Endodermal cell (in vitro differentiated cells): Measurements from ENCODE around the gene CRACR2B. TPM values are rescaled to one million over a fixed set of nuclear protein-coding genes. Genes with fewer than 3 reads are reported as not detected.

Experiments
- DNase-seq: peaks from one replicate; pipeline ENCODE4 v3.0.0-alpha.2; 2017
- H3K27ac ChIP-seq: 2 replicates; pipeline ENCODE4 v1.5.1; 2013; ENCODE audit warnings: mild to moderate bottlenecking, low read depth, low read length, moderate library complexity
- H3K27me3 ChIP-seq: 2 replicates; pipeline ENCODE4 v1.6.1; 2013; ENCODE audit warnings: mild to moderate bottlenecking, low read length, moderate library complexity; ENCODE audit not compliant: insufficient read depth, control insufficient read depth, poor library complexity, severe bottlenecking
- H3K36me3 ChIP-seq: 2 replicates; pipeline ENCODE4 v1.7.0; 2013; ENCODE audit warnings: mild to moderate bottlenecking, low read length, moderate library complexity; ENCODE audit not compliant: control insufficient read depth, insufficient read depth
- H3K4me1 ChIP-seq: one replicate; pipeline ENCODE4 v1.7.0; 2013; ENCODE audit warnings: low read length; ENCODE audit not compliant: control insufficient read depth, insufficient read depth
- H3K4me3 ChIP-seq: 2 replicates; pipeline ENCODE4 v1.5.1; 2013; ENCODE audit warnings: mild to moderate bottlenecking, low read length, moderate library complexity
- H3K9ac ChIP-seq: 2 replicates; pipeline ENCODE4 v1.6.1; 2013; ENCODE audit warnings: mild to moderate bottlenecking, low read length, moderate library complexity; ENCODE audit not compliant: poor library complexity, severe bottlenecking; ENCODE audit errors: extremely low read depth
- H3K9me3 ChIP-seq: 2 replicates; pipeline ENCODE4 v1.6.1; 2013; ENCODE audit warnings: mild to moderate bottlenecking, low read length, moderate library complexity; ENCODE audit not compliant: control insufficient read depth
- H3K27ac Mint-ChIP-seq: 2 replicates; pipeline ENCODE4 v1.8.0; 2020; ENCODE audit warnings: mixed read lengths
- H3K27me3 Mint-ChIP-seq: 2 replicates; pipeline ENCODE4 v1.8.0; 2021; ENCODE audit warnings: mild to moderate bottlenecking, mixed read lengths; ENCODE audit not compliant: insufficient read depth
- H3K36me3 Mint-ChIP-seq: 2 replicates; pipeline ENCODE4 v1.8.0; 2020; ENCODE audit warnings: low read depth, mixed read lengths
- H3K4me1 Mint-ChIP-seq: 2 replicates; pipeline ENCODE4 v1.8.0; 2020; ENCODE audit warnings: mixed read lengths
- H3K4me3 Mint-ChIP-seq: 2 replicates; pipeline ENCODE4 v1.8.0; 2020; ENCODE audit warnings: mild to moderate bottlenecking, moderate library complexity, mixed read lengths
- H3K9me3 Mint-ChIP-seq: 2 replicates; pipeline ENCODE4 v1.8.0; 2020; ENCODE audit warnings: mild to moderate bottlenecking, mixed read lengths
- CTCF ChIP-seq: fragments of 200-600 bp; sonication (generic); conservative IDR thresholded peaks from 2 replicates; pipeline ENCODE4 v1.5.0; 2021; ENCODE audit warnings: antibody characterized with exemption, mild to moderate bottlenecking
- WGBS, 2 experiments: methylation state at CpG; one replicate each; pipeline versions ENCODE4 v1.1.5 to v1.1.7; 2013; ENCODE audit warnings: missing lambda C conversion rate in 2 of 2, mixed read lengths in 1 of 2; ENCODE audit not compliant: insufficient coverage in 1 of 2, insufficient read length in 1 of 2; 5-methylcytosine and 5-hydroxymethylcytosine counted together
- total RNA-seq, 2 donors: library from RNA; stranded (reverse); fragmentation: NEBNext Ultra II Directional in 1 of 2; extraction: Animal tissue kit (Norgen Biotek cat#: 25700) in 1 of 2; gene quantifications; 2 replicates in 1 of 2; 3 replicates in 1 of 2; pipeline ENCODE4 v1.2.1, GENCODE V29; 2021

The CRACR2B gene
- total RNA-seq, 2 donors from 2014 or later = 22.3 to 28.1 TPM

DNA sequence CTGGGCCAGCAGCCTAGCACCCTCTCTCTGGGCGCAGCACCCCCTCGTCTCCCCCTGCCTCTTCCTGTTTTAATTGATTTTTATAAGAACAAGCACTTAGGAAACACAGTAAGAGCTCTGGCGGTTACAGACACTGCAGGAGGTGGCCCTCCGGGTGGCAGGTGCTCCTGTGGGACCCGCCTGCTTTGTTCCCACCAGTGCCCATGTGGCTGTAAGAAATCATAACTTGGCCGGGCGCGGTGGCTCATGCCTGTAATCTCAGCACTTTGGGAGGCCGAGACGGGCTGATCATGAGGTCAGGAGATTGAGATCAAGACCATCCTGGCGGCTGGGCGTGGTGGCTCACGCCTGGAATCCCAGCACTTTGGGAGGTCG, 33.4 kb downstream of the CRACR2B start:
- Histone ChIP-seq H3K4me1 (no peaks in the 10 kb centered on the region), H3K9ac (no peak overlapping the region), H3K4me3 (no peak overlapping the region), H3K27ac (no peak overlapping the region), H3K36me3 (no peaks in the 10 kb centered on the region), H3K9me3 (no peaks in the 10 kb centered on the region), H3K27me3 (no peaks in the 10 kb centered on the region)
- Mint-ChIP-seq H3K4me3 (no peak overlapping the region), H3K27me3 (no peaks in the 10 kb centered on the region), H3K27ac (no peak overlapping the region), H3K4me1 (peaks cover 5% of the 10 kb centered on the region), H3K9me3 (no peaks in the 10 kb centered on the region), H3K36me3 (peaks cover 3% of the 10 kb centered on the region)
- TF ChIP-seq CTCF = no peak
- DNase-seq = no peak
- 94 to 99% methylated on average over 13 to 14 of the region's 14 CpGs for WGBS, 2 experiments

GRCh38 chr11:862081-862661, 34.5 kb downstream of the CRACR2B start:
- H3K9me3 Mint-ChIP-seq = no peaks in the 10 kb centered on the region
- H3K27me3 Mint-ChIP-seq = no peaks in the 10 kb centered on the region
- no peaks in the 10 kb centered on the region for H3K36me3 ChIP-seq
- H3K9me3 ChIP-seq = no peaks in the 10 kb centered on the region
- no peaks in the 10 kb centered on the region for H3K4me1 ChIP-seq
- no peak overlapping the region for H3K4me3 Mint-ChIP-seq
- TF ChIP-seq CTCF = no peak
- no peak for DNase-seq
- H3K9ac ChIP-seq = no peak overlapping the region
- peaks cover under 1% of the 10 kb centered on the region for H3K36me3 Mint-ChIP-seq
- 80 to 81% methylated on average over 19 to 20 of the region's 20 CpGs for WGBS, 2 experiments
- no peak overlapping the region for H3K4me3 ChIP-seq
- no peak overlapping the region for H3K27ac ChIP-seq
- H3K27ac Mint-ChIP-seq = no peak overlapping the region
- peaks cover 1% of the 10 kb centered on the region for H3K4me1 Mint-ChIP-seq
- no peaks in the 10 kb centered on the region for H3K27me3 ChIP-seq

- H3K4me3 ChIP-seq = no peak overlapping the region
- no peaks in the 10 kb centered on the region for H3K36me3 Mint-ChIP-seq
These were observed 34.9 kb downstream of the CRACR2B start for GRCh38 chr11:862696-863022.

More at GRCh38 chr11:862696-863022, 34.9 kb downstream of the CRACR2B start:
- no peak for DNase-seq
- no peaks in the 10 kb centered on the region for H3K27me3 Mint-ChIP-seq
- no peaks in the 10 kb centered on the region for H3K9me3 ChIP-seq
- no peak for TF ChIP-seq CTCF
- 79 to 85% methylated on average over 4 to 12 of the region's 12 CpGs for WGBS, 2 experiments
- H3K9ac ChIP-seq = no peak overlapping the region
- H3K9me3 Mint-ChIP-seq = no peaks in the 10 kb centered on the region
- no peak overlapping the region for H3K4me3 Mint-ChIP-seq
- H3K27me3 ChIP-seq = no peaks in the 10 kb centered on the region
- peaks cover 1% of the 10 kb centered on the region for H3K4me1 Mint-ChIP-seq
- H3K4me1 ChIP-seq = no peaks in the 10 kb centered on the region
- no peaks in the 10 kb centered on the region for H3K36me3 ChIP-seq
- peak overlapping the region; percentile 76 for H3K27ac ChIP-seq
- H3K27ac Mint-ChIP-seq = no peak overlapping the region
